ENCODE results near the gene GGCT. TPM values are rescaled to one million over a fixed set of nuclear protein-coding genes. Genes with fewer than 3 reads are reported as not detected.
"Not testable (repeated sequence)": the region's sequence is repeated elsewhere in the genome, so short reads cannot be mapped to it uniquely, and the experiment has no call there.

The GGCT gene
- total RNA-seq, 4 donors from 2014 or later: 3.6 to 21.3 (median 16.5) TPM

- Histone ChIP-seq H3K27me3 (no peaks in the 10 kb centered on the region), H3K27ac (no peak overlapping the region), H3K9me3 (peaks cover 0 to 7% of the 10 kb centered on the region in 2 donors), H3K4me1 (no peaks in the 10 kb centered on the region), H3K36me3 (peaks cover 0 to 15% (median 0%) of the 10 kb centered on the region in 4 donors), H3K4me3 (no peak overlapping the region)
- intact Hi-C loops (cut with DNase I; ENCODE audit: low total_unique reads): no loop called here
- in situ Hi-C loops (cut with MboI; ENCODE audit: low pct_ligation_motif_present in 1 of 4, low pct_unique_long_range_greater_than_20kb in 1 of 4, low sequenced_read_pairs in 3 of 4): no loop called here
- no peak for TF ChIP-seq POLR2AphosphoS5 (IDR thresholded peaks at IDR 0.05)
- TF ChIP-seq, protein P1, sequence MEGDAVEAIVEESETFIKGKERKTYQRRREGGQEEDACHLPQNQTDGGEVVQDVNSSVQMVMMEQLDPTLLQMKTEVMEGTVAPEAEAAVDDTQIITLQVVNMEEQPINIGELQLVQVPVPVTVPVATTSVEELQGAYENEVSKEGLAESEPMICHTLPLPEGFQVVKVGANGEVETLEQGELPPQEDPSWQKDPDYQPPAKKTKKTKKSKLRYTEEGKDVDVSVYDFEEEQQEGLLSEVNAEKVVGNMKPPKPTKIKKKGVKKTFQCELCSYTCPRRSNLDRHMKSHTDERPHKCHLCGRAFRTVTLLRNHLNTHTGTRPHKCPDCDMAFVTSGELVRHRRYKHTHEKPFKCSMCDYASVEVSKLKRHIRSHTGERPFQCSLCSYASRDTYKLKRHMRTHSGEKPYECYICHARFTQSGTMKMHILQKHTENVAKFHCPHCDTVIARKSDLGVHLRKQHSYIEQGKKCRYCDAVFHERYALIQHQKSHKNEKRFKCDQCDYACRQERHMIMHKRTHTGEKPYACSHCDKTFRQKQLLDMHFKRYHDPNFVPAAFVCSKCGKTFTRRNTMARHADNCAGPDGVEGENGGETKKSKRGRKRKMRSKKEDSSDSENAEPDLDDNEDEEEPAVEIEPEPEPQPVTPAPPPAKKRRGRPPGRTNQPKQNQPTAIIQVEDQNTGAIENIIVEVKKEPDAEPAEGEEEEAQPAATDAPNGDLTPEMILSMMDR (IDR thresholded peaks at IDR 0.05): no peak
- TF ChIP-seq POLR2A (IDR thresholded peaks at IDR 0.05): no peak
- no peak for TF ChIP-seq EP300 (IDR thresholded peaks at IDR 0.05; ENCODE audit: low read depth)
- no peak for DNase-seq
Observed at GRCh38 chr7:30493228-30493627, 11.4 kb downstream of the GGCT start.

DNA sequence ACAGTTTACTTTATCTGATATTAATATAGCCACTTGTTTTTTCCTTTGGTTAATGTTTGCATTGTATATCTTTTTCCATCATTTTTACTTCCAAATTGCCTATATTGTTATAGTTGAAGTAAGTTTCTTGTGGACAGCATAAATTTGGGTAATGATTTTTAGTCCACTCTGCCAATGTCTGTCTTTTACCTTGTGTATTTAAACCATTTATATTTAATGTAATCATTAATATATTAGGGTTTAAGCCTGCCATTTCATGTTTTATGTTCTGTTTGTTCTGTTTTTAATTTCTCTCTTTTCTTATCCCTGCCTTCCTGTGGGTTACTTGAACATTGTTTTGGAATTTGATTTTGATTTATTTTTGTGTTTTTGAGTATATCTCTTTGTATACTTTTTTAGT, 13.2 kb downstream of the GGCT start:
- Histone ChIP-seq H3K4me1 (no peaks in the 10 kb centered on the region), H3K36me3 (peaks cover 0 to 2% (median 0%) of the 10 kb centered on the region in 4 donors), H3K4me3 (no peak overlapping the region), H3K27me3 (no peaks in the 10 kb centered on the region), H3K27ac (no peak overlapping the region), H3K9me3 (peaks cover 0 to 7% of the 10 kb centered on the region in 2 donors)
- intact Hi-C loops (cut with DNase I; ENCODE audit: low total_unique reads) (no loop called here), in situ Hi-C loops (cut with MboI; ENCODE audit: low pct_ligation_motif_present in 1 of 4, low pct_unique_long_range_greater_than_20kb in 1 of 4, low sequenced_read_pairs in 3 of 4) (no loop called here)
- DNase-seq: no peak
- no peak for TF ChIP-seq POLR2A (IDR thresholded peaks at IDR 0.05)
- TF ChIP-seq POLR2AphosphoS5 (IDR thresholded peaks at IDR 0.05): no peak
- TF ChIP-seq, protein P1 (IDR thresholded peaks at IDR 0.05): no peak
- TF ChIP-seq EP300 (IDR thresholded peaks at IDR 0.05; ENCODE audit: low read depth): no peak

DNA sequence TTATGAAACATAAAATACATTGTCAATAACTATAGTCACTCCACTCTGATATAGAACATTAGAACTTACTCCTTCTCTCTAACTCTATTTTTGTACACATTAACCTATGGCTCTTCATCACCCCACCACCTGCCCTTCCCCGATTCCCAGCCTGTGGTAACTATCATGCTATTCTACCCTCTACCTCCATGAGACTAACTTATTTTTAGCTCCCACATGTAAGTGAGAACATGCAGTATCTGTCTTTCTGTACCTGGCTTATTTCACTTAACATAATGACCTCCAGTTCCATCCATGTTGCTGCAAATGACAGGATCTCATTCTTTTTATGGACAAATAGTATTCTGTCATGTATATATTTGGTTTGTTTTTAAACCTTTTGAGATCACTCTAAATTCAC, 17.3 kb downstream of the GGCT start:
- no peaks in the 10 kb centered on the region for H3K4me1 ChIP-seq
- H3K36me3 ChIP-seq: no peaks in the 10 kb centered on the region
- no peak overlapping the region for H3K4me3 ChIP-seq
- no peak for DNase-seq
- intact Hi-C loops (cut with DNase I; ENCODE audit: low total_unique reads) (no loop called here), in situ Hi-C loops (cut with MboI; ENCODE audit: low pct_ligation_motif_present in 1 of 4, low pct_unique_long_range_greater_than_20kb in 1 of 4, low sequenced_read_pairs in 3 of 4) (no loop called here)
- TF ChIP-seq POLR2AphosphoS5 (IDR thresholded peaks at IDR 0.05) (no peak), POLR2A (IDR thresholded peaks at IDR 0.05) (no peak), EP300 (IDR thresholded peaks at IDR 0.05; ENCODE audit: low read depth) (no peak)
- TF ChIP-seq, protein P1 (IDR thresholded peaks at IDR 0.05): no peak
- peaks cover 0 to 7% of the 10 kb centered on the region in 2 donors for H3K9me3 ChIP-seq
- H3K27me3 ChIP-seq: no peaks in the 10 kb centered on the region
- no peak overlapping the region for H3K27ac ChIP-seq
- 85 to 100% methylated on average over 1 of the region's 1 CpG for WGBS, 2 donors (ENCODE audit: low coverage in 1 of 2)

DNA sequence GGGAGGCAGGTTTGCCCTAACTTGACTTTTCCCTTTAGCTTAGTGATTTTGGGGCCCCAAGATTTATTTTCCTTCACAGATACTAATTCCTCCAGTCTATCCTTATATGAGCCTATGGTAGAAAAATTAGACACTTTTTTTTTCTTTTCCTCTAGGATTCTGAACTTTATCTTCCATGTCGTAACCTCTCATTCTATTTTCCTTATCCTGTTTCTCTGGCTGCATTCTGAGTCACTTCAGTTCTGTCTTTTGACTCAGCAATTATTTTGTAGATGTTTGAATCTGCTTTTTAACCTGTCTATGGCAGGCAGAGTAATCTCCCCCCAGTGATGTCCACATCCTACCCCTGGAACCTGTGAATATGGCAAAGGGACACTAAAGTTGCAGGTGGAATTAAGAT, 19.0 kb downstream of the GGCT start:
- Histone ChIP-seq H3K9me3 (no peaks in the 10 kb centered on the region), H3K27ac (no peak overlapping the region), H3K4me1 (no peaks in the 10 kb centered on the region), H3K4me3 (no peak overlapping the region), H3K27me3 (no peaks in the 10 kb centered on the region), H3K36me3 (no peaks in the 10 kb centered on the region)
- no peak for DNase-seq
- TF ChIP-seq EP300 (IDR thresholded peaks at IDR 0.05; ENCODE audit: low read depth) (no peak), POLR2A (IDR thresholded peaks at IDR 0.05) (no peak), POLR2AphosphoS5 (IDR thresholded peaks at IDR 0.05) (no peak)
- TF ChIP-seq, protein P1 (IDR thresholded peaks at IDR 0.05): no peak
- 87 to 91% methylated on average over 1 of the region's 1 CpG for WGBS, 2 donors (ENCODE audit: low coverage in 1 of 2)
- intact Hi-C loops (cut with DNase I; ENCODE audit: low total_unique reads): no loop called here
- in situ Hi-C loops (cut with MboI; ENCODE audit: low pct_ligation_motif_present in 1 of 4, low pct_unique_long_range_greater_than_20kb in 1 of 4, low sequenced_read_pairs in 3 of 4): no loop called here

DNA sequence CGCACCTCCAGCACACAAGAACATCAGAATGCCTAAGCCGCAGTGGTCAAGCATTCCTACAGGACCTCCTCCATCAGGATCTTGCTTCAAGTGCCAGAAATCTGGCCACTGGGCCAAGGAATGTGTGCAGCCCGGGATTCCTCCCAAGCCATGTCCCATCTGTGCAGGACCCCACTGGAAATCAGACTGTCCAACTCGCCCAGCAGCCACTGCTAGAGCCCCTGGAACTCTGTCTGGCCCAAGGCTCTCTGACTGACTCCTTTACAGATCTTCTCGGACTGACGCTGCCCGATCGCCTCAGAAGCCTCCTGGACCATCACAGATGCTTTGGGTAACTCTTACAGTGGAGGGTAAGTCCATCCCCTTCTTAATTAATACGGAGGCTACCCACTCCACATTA, 23.2 kb downstream of the GGCT start:
- 97 to 100% methylated on average over 1 to 9 of the region's 9 CpGs for WGBS, 2 donors (ENCODE audit: low coverage in 1 of 2)
- H3K4me3 ChIP-seq; DNase-seq; H3K27me3 ChIP-seq; in situ Hi-C loops (cut with MboI; ENCODE audit: low pct_ligation_motif_present in 1 of 4, low pct_unique_long_range_greater_than_20kb in 1 of 4, low sequenced_read_pairs in 3 of 4); H3K9me3 ChIP-seq; H3K36me3 ChIP-seq; H3K27ac ChIP-seq; intact Hi-C loops (cut with DNase I; ENCODE audit: low total_unique reads): not testable (repeated sequence)
- peaks cover 0 to 25% (median 22%) of the 10 kb centered on the region in 4 donors for H3K4me1 ChIP-seq
